COLO668 (cell line): Measurements from ENCODE around the gene ADGRD2.

Experiments
- DNase-seq: peaks from one replicate; lab custom pipeline; 2025; ENCODE audit not compliant: unreplicated experiment; lab: John Stamatoyannopoulos, UW

ADGRD2 gene

GRCh38 chr9:124496463-124496862 is 46.2 kb downstream of the ADGRD2 start:
- DNase-seq = no peak

GRCh38 chr9:124497441-124497840 is 47.2 kb downstream of the ADGRD2 start:
- no peak for DNase-seq

DNA sequence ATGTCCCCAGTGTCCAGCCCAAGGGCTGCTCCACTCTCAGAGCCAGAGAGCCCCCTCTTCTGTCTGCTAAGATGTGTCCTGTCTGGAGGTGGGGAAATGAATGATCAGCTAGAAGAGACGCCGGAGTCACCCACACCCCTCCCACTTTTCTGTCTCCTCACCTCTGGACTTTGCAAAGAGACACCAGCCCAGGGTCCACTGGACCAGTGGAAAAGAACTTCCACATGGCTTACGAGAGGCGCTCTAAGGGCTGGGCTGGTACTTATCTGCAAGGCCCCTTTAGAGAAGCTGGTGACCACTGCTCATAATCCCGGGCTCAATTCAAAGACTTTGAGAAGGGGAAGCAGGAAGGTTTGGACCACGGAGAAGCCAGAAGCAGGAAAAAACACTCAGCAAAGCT is 47.8 kb downstream of the ADGRD2 start:
- DNase-seq = no peak

GRCh38 chr9:124498499-124499146 is 48.4 kb downstream of the ADGRD2 start:
- no peak for DNase-seq

DNA sequence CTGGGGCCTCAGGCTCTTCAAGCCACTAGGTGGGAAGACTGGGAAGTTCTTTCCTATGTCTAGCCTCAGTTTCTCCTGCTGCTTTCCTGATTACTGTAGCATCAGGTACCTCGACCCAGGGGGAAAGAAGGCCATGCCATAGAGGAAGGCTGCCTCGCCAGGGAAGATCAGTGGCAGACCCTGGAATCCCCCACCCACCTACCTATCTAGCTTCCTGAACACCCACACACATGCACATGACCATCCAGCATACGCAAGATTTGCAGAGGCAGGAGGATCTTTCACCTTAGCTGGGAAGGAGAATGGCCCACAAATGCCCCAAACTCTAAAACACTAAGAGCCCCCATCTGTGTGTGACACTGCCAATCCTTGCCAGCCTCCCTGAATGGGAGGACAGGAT is 49.0 kb downstream of the ADGRD2 start:
- DNase-seq = no peak

DNA sequence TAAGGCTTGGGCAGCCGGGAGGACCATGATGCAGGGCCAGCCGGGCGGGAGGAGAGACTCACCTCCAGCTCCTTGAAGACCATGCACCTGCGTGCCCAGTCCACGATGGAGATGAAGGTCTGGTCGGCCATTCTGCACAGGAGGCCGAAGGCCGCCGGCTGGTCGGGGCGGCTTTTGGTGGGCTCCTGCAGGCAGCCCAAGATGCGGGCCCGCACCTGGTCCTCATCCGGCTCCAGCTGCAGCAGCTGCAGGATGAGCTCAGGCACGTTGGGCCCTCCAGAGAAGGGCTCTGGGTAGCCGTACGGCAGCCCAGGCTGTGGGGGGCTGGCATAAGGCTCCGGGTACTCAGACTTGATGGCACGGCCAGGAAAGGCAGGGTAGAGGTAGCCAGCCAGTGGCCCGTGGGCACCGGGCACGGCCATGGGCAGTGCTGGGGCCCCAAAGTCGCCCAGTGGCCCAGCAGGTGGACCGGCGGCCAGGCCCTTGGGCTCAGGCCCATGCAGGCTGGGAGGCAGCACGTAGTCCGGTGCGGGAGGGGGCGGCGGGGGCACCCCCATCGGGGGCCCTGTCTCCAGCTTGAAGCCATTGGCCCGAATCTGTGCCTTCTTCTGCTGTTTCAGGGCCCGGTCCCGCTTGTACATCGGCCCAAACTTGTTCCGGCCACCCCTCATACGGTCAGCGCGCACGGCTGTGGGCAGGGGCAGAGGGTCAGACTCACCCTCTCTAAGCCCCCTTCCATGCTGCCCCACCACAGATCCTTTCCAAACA is 50.0 kb downstream of the ADGRD2 start:
- DNase-seq = no peak

- no peak for DNase-seq
Measured at GRCh38 chr9:124500796-124501611, 50.8 kb downstream of the ADGRD2 start.

DNA sequence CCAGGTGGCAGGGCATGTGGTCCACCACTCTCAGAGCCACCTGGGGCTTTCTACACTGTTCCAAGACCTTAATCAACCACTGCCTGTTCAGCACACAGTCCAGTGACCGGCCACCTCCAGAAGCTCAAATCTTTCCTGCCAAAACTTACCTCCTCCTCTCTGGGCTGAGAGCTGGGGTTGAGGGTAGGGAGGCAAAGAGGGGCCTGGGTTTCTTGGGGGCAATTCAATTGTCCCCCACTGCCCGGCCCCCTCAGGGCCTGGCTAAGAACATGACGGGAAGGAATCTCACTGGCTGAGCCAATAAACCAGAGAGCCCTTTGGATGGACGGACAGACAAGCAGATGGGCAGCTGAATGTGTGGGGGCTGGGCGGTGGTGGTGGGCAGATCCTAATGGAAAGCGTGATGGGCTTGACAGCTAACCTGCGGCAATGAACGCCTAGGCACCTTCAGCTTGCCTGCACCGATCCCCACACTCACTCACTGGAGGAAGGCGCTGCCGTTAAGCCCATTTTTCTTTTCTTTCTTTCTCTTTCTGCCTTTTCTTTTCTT is 51.6 kb downstream of the ADGRD2 start:
- no peak for DNase-seq

DNA sequence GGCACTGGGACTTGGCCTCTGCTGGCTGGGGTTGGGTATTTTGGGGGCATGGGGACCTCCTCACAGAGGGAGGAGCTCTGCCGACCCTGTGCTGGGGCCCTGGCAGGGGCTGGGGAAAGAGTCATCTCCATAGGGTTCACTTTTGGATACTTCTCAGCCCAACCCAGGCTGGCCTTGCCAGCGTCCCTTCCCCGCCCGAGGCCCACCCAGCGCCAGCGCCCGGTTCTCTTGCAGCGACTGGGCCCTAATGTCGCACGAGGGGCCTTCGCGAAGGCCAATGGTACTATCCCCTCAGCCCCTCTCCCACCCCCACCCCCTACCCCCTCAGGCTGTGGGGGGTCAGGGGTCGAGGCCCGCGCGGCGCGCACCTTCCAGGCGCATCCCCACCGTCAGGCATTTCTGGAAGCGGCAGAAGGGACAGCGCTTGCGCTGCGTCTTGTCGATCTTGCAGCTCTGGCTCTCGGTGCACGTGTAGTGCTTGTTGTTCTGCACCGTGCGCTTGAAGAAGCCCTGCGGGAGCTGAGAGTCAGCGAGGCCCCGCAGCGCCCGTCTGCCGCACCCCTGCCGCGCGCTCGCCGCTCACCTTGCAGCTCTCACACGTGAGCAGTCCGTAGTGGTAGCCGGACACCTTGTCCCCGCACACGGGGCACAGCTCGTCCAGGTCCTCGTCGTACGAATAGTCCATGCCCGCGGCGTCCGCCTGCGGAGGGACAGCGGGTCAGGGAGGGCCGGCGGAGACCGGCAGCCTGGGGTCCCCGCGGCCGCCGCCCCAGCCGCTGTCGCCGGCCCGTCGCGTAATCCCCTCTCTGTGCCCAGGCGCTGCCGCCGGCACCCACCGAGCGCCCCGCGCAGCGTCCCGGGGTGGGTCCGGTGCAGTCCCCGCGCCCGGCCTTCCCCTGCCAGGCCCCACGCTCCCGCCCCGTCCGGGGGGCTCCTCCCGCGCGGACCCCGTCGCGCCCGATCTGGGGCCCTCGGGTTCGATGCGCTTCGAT is 52.8 kb downstream of the ADGRD2 start:
- no peak for DNase-seq

GRCh38 chr9:124503713-124504529 is 53.7 kb downstream of the ADGRD2 start:
- DNase-seq = no peak

DNA sequence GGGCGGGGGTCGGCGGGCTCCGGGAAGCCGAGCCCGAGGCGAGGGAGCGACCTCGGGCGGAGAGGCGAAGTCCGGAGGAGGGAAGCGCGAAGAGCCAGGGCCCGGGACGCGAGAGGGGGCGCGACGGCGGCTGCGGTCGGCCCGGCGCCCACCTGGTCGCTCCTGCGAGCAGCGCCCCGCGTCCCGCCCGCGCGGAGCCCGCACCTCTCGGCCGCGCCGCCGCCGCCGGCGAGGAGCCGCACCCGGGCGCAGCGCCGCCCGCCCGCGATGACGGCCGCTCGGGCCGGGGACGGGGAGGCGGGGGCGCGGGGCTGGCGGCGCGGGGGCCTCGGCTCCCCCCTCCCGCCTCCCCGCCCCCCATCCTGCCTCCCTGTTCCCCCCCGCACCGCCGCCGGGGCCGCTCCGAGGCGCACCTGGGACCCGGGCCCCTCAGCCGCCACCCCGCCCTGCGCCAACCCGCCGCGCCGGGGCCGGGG is 54.3 kb downstream of the ADGRD2 start:
- DNase-seq = no peak

GRCh38 chr9:124505006-124505900 is 55.0 kb downstream of the ADGRD2 start:
- no peak for DNase-seq

DNA sequence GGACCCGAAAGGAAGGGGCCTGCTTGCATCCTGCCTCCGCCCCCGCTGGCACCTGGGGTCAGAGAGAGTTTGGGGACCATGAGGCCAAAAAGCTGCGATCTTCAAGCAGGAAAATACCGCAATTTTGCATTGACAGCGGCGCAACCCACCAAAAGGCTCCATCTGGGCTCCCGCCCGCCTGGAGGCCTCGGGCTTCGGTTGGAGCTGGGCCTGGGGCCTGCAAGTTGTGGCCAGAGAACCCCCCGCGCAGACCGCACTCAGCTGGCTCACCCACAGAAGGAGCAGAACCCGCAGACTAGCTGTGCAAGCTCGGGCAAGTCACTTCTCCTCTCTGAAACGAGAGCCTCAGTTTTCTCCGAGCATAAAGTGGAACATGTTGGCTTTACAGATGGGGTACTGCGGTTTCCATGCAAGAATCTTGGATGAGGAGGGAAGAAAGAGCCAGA is 55.7 kb downstream of the ADGRD2 start:
- DNase-seq = no peak

- DNase-seq = no peak
Measured at GRCh38 chr9:124506433-124506832, 56.2 kb downstream of the ADGRD2 start.

DNA sequence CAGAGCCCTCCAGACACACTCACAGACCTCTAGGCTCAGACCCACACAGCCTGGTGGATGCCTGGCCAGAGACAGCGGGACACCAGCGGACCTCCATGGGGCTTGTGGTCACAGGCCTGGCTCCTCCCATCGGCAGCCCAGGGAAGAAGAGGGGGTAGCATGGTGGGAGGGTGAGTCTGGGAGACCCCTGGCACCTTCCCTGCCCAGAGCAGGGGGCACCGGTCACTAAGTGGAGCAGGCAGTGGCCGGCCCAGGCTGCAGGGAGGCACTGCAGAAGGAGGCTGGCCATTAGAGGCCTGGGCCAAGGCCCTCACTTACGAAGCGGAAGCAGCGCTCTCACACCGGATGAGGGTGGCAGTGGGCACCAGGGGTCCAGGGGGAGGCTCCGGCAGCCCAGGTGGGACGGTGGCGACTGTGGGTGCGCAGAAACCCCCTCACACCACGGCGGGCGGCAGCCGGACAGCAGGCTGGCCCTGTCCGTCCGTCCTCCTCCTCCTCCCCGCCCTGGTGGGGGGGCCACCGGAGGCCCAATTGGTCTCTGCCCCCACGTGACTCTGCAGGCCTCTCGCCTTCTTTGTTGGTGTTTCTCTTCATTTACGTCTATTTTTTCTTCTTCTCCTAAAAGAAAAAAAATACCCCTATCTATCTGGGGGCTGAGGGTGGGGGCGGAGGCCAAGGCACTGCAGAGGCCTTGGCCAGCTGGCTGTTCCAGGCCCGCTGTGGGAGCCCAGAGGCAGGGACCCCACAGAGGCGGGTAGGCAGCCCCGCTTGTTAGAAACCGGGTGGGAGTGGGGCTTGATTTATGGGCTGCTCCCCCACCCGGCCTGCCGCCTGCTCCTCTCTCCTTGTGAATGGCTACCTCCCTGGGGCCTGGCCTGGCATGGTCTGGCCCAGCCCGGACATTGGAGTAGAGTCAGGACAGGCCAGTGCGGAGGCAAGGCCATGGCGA is 57.0 kb downstream of the ADGRD2 start, which contains the start of gene NR5A1:
TSS of gene NR5A1 (minus strand) at position 469 of the 949 bp plus-strand sequence. CDS start 4,004 bp downstream, outside the sequence.
- DNase-seq = no peak

DNA sequence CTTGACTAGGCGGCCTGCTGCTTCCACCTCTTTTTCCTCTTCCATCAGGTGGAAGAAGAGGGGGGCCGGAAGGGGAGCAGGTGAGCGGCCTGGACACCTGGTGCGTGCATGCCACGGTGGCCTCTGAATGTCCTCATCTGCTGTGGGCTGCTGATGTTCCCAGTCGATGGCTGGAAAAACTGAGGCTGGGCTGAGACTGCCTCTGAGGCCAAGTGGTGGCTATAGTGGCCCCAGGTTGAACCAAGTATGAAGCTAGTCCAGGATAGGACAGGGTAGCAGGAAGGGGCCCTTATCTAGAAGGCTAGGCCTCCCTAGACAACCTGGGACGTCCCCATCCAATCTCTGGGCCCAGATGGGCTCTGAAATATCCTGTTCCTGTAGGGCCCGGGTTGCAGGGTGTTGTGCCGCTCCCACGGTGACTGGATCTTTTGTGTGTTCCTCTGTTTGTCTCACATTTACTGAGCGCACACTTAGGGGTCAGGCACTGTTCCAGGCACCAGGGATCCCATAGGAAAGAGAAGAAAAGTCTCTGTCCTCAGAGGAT is 57.7 kb downstream of the ADGRD2 start:
- no peak for DNase-seq
